Measurements from ENCODE around the gene BDKRB2. TPM values are rescaled to one million over a fixed set of nuclear protein-coding genes. Genes with fewer than 3 reads are reported as not detected.

BDKRB2 gene
- not detected for polyA plus RNA-seq (2012; ENCODE audit: insufficient read depth, insufficient read length)

DNA sequence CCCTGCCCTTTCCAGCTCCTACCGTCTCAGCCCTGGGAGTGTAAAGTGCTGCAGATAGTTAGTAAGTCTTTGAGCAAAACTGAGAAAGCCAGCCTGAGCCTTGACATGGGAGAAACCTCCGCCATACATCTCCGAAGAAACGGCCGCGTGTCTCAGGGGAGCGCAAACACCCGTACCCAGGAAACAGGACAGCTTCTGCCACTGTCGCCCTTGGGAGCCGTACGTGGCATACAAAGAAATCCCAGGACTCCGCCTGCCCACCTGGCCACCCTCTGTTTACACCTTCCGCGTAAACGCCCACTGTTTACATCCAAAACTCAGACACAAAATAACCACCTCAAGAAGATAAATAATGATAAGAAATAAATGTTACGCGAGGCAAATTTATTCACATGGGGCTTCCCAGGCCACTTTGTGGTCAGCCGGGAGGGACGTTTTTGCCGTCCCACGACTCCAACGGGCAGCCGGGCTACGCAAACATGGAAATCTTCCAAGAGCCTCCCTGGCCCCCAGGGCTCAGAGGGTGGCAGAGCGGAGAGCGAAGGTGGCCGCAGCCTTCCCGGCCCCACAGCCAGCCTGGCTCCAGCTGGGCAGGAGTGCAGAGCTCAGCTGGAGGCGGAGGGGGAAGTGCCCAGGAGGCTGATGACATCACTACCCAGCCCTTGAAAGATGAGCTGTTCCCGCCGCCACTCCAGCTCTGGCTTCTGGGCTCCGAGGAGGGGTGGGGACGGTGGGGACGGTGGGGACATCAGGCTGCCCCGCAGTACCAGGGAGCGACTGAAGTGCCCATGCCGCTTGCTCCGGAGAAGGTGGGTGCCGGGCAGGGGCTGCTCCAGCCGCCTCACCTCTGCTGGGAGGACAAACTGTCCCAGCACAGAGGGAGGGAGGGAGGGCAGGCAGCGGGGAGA lies at the start of gene BDKRB2:
BDKRB2 (plus strand) TSS at position 689 of the 908 bp plus-strand sequence. CDS start 32,269 bp downstream, outside the sequence.
- no peak for DNase-seq (ENCODE audit: low read depth, low spot score)

DNA sequence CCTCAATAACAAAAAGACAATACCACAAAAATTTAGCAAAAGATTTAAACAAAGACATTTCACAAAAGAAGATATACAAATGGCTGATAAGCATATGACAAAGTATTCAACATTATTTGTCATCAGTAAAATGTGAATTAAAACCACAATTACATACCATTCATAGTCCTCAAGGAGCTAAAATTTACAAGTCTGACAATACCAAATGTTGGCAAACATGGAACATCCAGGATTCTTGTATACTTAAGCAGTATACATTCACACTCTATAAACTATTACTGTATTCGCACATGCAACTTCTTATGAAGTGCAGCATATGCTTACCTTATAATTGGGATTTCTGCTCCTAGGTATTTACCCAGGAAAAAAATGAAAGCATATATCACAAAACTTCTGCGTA lies 49.7 kb upstream of the BDKRB2 start:
- no peak overlapping the region for H3K4me3 ChIP-seq (ENCODE audit: low read length)
- DNase-seq (ENCODE audit: low read depth, low spot score) = no peak

More for the DNA sequence above, at the start of gene BDKRB2:
- H3K4me3 ChIP-seq (ENCODE audit: low read length) = no peak within 1 kb of the TSS

DNA sequence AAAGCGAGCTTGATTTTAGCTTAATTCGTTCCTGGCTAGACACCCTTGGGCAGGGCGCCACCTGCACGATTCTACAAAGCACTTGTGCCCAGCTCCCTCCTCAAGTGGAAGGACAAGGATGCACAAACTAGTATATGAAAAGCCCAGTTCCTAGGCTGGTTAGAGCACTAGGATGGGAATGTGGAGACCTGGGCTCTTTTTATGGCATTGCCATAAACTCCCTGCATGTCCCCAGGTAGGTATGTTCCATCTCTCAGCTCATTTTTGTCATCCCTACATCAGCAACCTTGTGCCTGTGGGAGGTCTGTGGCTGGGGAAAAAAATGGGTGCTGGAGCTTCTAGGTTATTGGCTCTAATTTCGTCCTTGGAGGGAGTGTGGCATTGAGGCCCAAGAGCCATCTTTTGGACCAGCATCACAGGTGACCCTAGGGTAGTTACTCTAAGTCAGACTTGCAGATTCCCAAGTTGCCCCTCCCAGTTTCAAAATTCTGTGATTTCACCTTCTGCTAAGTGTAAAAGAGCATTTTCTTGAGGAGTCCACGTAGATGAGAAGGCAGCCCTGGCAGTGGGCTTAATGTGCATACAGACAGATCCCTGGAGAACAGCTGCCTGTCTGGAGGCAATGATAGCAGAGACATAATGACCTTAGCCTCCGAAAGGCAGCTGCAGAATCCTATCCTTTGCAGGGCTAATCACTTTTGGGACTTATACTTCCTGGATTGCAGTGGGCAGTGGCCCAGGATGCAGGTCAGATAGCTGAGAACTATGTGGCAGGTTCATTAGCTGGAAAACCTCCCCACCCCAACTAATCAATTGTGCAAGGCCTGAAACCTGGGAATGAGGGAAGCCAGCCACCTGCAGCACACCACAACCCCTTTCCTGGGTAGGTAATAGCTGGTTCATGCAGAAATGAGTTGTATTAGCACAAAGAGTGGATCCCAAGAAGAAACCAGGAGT lies 47.6 kb upstream of the BDKRB2 start:
- no peak for DNase-seq (ENCODE audit: low read depth, low spot score)
- H3K4me3 ChIP-seq (ENCODE audit: low read length) = no peak overlapping the region

DNA sequence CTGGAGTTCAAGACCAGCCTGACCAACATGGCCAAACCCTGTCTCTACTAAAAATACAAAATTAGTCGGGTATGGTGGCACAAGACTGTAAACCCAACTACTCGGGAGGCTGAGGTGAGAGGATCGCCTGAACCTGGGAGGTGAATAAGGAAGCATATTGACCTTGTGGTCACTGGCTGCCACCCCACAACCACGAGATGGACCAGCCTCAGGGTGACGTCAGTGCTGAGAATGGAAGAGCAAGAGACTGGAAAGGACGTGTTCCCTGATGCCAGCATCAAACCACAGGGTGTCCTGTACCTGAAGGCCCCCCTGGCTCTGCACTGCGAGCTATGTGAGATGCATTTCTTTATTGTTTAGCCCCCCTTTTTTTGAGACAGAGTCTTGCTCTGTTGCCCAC lies 45.9 kb upstream of the BDKRB2 start:
- H3K4me3 ChIP-seq (ENCODE audit: low read length) = no peak overlapping the region
- no peak for DNase-seq (ENCODE audit: low read depth, low spot score)

DNA sequence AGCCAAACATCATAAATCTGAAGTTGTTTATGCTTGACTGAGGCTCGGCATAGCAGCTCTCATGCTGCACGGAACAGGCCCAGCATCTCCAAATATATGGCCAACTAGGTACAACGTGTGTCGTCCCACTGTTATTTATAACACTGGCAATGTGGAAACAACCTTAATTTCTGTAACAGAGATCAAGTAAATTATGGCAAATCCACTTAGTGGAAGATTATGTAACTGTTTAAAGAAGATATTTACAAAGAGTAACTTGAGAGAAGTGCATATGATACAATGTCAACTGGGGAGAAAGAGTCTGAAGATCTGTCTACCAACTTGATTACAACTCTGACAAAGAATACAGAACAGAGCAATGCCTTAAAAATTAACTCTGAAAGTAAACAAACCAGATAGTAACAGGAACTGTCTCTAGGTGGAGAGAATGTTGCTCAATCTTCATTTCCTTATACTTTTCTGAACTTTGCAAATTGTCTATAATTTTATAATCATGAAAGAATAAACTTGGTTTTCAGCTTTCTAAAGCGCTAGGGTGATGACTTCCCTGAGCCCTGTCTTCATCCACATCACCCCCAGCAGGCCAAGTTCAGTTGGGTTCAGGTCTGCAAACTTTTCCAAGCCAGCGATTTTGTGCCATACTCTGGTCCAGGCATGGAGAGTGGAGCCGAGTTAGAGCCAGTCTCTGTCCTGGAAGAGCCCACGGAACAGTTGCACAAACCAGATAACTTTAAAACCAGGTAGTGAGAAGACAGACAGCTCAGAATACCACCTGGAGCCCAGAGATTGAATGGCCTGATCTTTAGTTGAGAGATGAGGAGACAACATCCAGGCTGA lies 44.3 kb upstream of the BDKRB2 start:
- DNase-seq (ENCODE audit: low read depth, low spot score) = no peak

DNA sequence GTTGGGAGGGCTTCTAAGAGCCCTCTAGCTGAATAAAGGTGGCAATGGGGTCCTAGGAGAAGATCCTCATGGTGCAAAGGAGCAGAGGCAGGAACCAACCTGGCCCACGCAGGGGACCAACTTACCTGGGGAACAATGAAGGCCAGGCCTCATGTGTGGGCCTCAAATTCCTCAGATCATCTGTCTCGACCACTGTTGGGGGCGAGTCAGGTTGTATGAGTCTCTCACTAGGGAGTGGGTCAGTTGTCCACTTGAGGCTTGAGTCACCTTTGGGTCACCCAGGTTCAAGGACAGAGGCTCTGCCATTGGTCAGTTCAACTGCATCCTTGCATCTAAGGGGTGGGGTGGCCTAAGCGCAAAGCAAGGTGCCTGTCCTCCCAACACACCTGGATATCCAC lies 43.7 kb upstream of the BDKRB2 start:
- H3K4me3 ChIP-seq (ENCODE audit: low read length) = no peak overlapping the region
- DNase-seq (ENCODE audit: low read depth, low spot score) = no peak

More for the DNA sequence above, 44.3 kb upstream of the BDKRB2 start:
- no peak overlapping the region for H3K4me3 ChIP-seq (ENCODE audit: low read length)

DNA sequence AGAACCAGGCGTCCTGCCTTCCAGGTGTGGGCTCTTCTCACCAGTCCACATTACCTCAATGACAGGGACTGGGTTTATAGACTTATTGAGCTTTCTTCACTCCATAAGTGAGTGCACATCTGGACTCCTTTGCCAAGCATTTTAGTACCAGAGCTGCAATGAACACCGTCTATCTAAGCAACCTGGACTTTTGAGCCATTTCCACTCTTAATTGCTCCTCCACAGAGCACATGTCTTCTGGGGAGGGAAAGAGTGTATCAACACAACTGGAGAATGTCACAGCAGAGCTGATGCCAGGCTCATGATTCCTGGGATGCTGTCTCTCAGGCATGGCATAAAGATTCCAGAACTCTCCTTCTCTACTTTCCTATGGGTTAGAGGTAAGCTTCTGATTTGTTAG lies 43.0 kb upstream of the BDKRB2 start:
- DNase-seq (ENCODE audit: low read depth, low spot score) = no peak
- H3K4me3 ChIP-seq (ENCODE audit: low read length) = no peak overlapping the region

DNA sequence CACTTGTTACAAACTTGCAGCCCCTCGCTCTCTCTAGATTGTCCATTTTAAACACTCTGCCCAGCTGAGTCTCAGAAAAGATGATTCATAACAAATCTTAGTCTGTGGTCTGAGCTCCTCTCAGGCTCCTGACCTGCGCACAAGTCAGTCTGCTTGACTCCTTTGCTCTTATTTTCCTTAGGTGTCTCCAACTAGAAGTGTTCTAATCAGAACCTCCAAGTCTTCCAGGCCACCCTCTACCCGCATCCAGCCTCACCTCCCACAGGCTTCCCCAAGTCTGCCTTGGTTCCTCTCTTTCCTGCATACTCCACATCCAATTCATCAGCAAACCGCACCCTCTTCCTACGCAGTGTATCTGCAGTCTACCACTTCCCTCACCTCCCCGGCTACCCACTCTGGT lies 42.4 kb upstream of the BDKRB2 start:
- no peak for DNase-seq (ENCODE audit: low read depth, low spot score)
- H3K4me3 ChIP-seq (ENCODE audit: low read length) = no peak overlapping the region

DNA sequence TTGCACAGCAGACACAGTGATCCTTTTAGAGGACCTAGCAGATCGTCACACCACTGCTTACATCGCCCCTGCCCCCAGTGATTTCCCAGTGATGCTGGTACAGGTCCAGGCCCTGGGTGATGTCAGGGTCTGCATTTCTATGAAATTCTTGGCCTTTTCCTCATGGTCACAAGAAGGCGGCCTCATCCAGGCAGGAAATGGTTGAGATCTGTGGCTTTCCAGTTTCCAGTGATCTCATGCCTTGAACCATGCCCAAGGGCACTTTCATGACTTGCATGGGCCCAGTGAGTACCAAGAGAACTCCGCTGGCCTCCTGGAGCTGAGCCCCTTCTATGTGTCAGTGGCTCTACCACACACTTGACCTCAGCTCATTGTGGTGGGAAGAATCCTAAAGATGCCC lies 41.9 kb upstream of the BDKRB2 start:
- DNase-seq (ENCODE audit: low read depth, low spot score) = no peak
- no peak overlapping the region for H3K4me3 ChIP-seq (ENCODE audit: low read length)

DNA sequence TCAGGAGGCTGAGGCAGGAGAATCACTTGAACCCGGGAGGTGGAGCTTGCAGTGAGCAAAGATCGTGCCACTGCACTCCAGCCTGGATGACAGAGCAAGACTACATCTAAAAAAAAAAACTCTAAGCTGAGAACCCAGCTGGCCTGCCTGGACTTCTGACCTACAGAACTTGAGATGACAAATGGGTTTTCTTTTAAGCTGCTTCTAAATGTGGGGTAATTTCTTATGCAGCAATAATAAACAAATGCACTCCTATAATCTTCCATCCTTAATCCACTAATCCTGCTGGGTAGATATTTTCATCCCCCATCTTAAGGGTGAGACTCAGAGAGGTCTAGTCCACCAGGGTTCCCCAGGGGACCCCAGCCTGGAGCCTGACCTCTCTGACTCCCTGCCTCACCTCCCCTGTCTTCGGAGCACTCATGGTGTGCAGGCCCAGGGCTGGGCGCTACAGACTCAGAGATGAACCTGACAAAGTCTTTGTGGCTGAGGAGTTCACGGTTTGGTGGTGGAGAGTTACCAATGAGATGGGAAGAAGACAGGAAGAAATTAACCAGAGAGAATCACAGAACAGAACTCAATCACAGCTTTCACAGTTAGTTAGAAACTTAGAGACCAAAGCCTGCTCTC lies 39.7 kb upstream of the BDKRB2 start:
- no peak overlapping the region for H3K4me3 ChIP-seq (ENCODE audit: low read length)

DNA sequence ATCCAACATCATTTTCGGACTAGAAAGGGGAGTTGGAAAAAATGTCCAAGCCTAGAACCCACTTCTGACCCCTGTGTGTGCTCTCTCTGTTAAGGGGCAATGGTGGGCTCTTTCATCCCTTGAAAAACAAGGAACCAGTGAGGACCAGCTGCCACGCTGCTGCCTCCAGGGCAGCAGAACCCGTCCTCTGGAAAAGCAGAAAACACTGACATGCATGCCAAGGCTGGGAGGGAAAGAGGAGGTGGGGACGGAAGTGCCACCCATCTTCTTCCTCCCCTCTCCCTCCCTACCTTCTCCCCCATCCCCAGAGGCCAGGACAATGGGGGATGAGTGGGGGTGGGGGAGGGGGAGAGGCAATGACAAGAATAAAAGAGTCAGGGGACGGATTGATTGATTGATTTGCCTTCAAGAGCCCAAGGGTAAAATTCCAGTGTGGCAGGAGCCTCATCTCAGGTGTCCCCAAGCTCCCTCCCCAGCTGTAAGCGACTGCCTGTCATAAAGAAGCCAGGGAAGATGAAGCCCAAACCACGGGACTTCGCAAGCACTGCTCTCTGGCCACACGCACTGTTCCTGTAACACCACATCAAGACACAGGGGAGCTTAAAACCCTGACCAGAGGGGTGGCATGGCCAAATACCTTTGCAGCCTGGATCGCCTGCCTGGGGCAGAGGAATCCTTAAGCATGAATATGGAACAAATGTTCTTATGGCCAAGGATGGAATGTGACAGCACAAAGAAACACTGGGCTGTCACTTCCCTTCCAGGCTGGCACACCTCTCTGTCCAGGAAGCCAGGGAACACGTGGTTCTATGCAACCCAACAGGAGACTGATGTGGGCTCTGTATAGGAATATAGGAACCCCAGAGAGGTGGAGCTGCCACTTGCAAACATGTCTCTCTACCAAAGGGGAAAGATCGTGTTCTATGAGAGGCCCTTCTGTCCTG lies 38.9 kb upstream of the BDKRB2 start:
- DNase-seq (ENCODE audit: low read depth, low spot score) = no peak
- no peak overlapping the region for H3K4me3 ChIP-seq (ENCODE audit: low read length)

More for the DNA sequence above, 39.7 kb upstream of the BDKRB2 start:
- DNase-seq (ENCODE audit: low read depth, low spot score) = no peak

DNA sequence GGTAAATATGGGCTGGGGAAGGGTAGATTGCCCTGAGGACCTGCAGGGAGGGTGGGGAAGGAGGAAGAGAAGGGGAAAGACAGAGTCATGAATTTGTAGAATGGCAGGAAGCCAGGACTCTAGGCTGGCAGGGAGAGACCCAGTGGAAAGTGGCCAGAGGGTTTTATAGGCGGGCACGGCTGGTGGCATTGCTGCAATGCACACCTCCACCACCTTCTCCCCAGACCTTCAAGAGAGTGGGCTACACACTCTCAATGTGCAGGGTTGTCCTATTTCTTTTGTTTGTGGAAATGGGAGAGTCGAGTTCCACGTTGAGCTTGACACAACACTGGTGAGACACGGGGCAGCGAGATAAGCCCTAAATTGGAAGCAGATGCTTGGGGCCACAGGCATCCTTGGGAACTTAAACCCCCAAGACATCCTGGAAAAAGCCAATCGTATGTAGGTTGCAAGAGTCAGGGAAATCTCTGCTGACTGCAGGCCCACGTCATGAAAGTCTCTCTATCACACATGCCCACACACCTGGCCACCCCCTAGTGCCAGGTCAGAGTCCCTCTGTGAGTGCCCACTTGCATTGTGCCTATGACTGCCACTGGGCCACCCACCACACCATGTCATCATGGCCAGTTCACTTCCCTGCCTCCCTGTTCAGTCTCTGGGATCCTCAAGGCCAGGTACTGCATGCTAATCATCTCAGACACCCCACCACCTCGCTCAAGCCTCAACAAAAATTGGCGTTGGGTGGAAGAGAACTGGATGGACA lies 38.0 kb upstream of the BDKRB2 start:
- DNase-seq (ENCODE audit: low read depth, low spot score) = no peak
- no peak overlapping the region for H3K4me3 ChIP-seq (ENCODE audit: low read length)

DNA sequence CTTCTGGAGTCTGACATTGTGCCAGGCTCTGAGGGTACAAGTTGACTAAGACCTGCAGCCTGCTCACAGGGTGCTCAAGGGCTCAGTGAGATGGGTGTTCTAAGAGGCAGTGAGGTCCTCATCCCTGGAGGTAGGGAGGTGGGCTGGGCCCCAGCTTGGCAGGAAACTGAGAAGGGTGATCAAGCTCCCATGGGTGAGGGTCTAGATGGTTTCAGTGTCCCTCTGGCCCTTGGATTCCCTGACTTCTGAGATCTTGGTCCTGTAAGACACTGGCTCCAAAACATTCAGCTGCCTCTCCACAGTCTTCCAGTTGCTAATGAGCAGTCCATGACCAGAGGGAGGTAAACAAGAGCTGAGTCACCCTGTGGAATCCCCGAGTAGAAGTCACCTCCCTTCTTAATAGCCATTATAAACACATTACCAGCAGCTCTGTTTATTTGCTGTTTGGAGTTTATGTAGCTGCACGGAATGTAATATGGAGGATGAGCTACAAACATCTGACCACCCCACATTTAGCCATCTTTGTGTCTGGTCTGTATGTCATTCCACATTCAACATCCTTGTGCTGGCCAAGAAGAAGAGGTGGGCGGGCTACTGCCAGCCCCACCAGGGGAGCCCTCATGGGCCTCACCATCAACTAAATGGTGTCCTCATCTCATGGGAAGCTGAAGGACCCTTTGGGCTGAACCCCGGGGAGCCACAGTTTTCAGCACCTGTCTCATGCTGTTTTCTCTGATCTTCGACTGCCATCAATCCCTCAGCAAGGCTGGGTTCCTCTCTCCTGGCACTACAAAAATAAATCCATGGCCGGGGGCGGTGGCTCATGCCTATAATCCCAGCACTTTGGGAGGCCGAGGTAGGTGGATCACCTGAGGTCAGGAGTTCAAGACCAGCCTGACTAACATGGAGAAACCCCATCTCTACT lies 37.2 kb upstream of the BDKRB2 start:
- H3K4me3 ChIP-seq (ENCODE audit: low read length) = no peak overlapping the region
- no peak for DNase-seq (ENCODE audit: low read depth, low spot score)

DNA sequence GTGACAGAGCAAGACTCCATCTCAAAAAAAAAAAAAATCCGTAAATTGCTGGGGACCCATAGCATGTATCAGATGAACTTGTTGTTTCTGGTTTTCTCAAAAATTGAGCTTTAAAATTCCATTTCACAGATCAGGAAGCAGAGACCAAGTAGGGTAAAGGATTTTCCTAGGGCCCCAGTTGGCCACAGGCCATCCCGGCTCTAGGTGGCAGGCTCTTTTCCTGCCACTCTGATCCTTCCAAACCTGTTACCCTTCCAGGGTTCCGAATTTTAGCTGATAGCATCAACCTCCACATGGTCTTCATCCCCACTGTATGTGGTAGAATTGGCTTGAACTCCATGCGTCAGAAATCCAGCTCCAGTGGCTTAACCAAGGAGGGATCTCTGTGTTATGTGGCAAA lies 36.1 kb upstream of the BDKRB2 start:
- no peak overlapping the region for H3K4me3 ChIP-seq (ENCODE audit: low read length)
- no peak for DNase-seq (ENCODE audit: low read depth, low spot score)

DNA sequence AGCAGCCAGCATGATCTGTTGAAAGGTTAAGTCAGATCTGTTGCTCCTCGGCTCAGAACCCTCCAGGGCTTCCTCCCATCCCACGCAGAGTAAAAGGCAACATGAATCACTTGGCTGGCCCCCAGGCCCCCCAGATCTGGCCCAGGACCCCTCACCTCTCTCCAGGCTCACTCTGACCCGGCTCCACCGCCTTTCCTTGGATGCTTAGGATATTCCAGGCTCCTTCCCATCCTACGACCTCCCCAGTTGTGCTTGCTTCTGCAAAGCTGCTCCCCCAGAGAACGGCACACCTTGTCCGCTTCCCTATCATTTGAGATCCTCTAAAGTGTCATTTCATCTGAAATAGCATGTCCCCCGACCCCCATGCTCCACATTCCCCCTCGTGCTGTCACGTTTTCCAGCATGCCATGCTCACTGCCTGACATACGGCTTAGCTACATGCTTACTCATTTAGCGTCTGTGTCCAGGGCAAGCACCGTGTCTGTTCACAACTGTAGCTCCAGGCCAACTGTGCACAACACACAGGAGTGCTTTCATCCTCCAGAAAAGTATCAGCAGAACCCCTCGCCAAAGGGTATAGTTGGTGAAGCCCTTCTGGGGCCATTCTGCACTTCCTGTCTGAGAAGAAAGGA lies 33.6 kb upstream of the BDKRB2 start:
- no peak overlapping the region for H3K4me3 ChIP-seq (ENCODE audit: low read length)
- DNase-seq (ENCODE audit: low read depth, low spot score) = no peak
